HepG2 (cell line): ENCODE results near the gene PHF5A. TPM values are rescaled to one million over a fixed set of nuclear protein-coding genes. Genes with fewer than 3 reads are reported as not detected.

Experiments used
- AGO2 ChIP-seq: fragments of 200-400 bp; formaldehyde crosslinking; optimal IDR thresholded peaks from 2 replicates; pipeline ENCODE3; 2017; ENCODE audit warnings: mild to moderate bottlenecking, low read depth, low read length, moderate library complexity
- CBFB ChIP-seq: sonication (generic); formaldehyde crosslinking; IDR thresholded peaks from 2 replicates; pipeline ENCODE4 v1.4.0; 2020; ENCODE audit warnings: missing genetic modification reagents
- CHCHD3 ChIP-seq: sonication (generic); formaldehyde crosslinking; IDR thresholded peaks from 2 replicates; pipeline ENCODE4 v1.8.0; 2022; ENCODE audit warnings: mild to moderate bottlenecking, missing genetic modification reagents, moderate library complexity
- ERF ChIP-seq: IDR thresholded peaks from 2 replicates; pipeline ENCODE4 v1.6.1; 2018; ENCODE audit warnings: missing biosample characterization, missing genetic modification reagents
- KDM5B ChIP-seq: sonication (generic); formaldehyde crosslinking; IDR thresholded peaks from 2 replicates; pipeline ENCODE4 v1.4.0; 2020; ENCODE audit warnings: missing genetic modification reagents, mild to moderate bottlenecking, borderline replicate concordance
- MAF1 ChIP-seq: sonication (generic); formaldehyde crosslinking; IDR thresholded peaks from 2 replicates; pipeline ENCODE4 v1.5.0; 2020; ENCODE audit warnings: missing genetic modification reagents, borderline replicate concordance
- MTF1 ChIP-seq: sonication (generic); formaldehyde crosslinking; IDR thresholded peaks from 2 replicates; pipeline ENCODE4 v1.5.0; 2020; ENCODE audit warnings: missing genetic modification reagents
- NCOR1 ChIP-seq: fragments of 200-600 bp; sonication (generic); IDR thresholded peaks from 2 replicates; pipeline ENCODE4 v1.7.0; 2017; ENCODE audit warnings: antibody characterized with exemption, low read length, borderline replicate concordance
- PITX1 ChIP-seq: sonication (generic); formaldehyde crosslinking; IDR thresholded peaks from 2 replicates; pipeline ENCODE4 v1.5.1; 2020; ENCODE audit warnings: mild to moderate bottlenecking, missing genetic modification reagents
- PRMT3 ChIP-seq: sonication (generic); formaldehyde crosslinking; IDR thresholded peaks from 2 replicates; pipeline ENCODE4 v1.8.1; 2022; ENCODE audit warnings: low read depth, mild to moderate bottlenecking, moderate library complexity, missing genetic modification reagents, borderline replicate concordance
- RBFOX2 ChIP-seq: fragments of 200-400 bp; formaldehyde crosslinking; IDR thresholded peaks from 2 replicates; pipeline ENCODE4 v1.6.1; 2017; ENCODE audit warnings: low read depth, mild to moderate bottlenecking, low read length
- SNAI1 ChIP-seq: sonication (generic); formaldehyde crosslinking; IDR thresholded peaks from 2 replicates; pipeline ENCODE4 v1.5.0; 2020; ENCODE audit warnings: mild to moderate bottlenecking, missing genetic modification reagents, borderline replicate concordance
- ZBTB7B ChIP-seq: sonication (generic); formaldehyde crosslinking; IDR thresholded peaks from 2 replicates; pipeline ENCODE4 v1.4.0; 2020; ENCODE audit warnings: missing genetic modification reagents
- ZNF160 ChIP-seq: sonication (generic); formaldehyde crosslinking; IDR thresholded peaks from 2 replicates; pipeline ENCODE4 v1.8.0; 2022; ENCODE audit warnings: mild to moderate bottlenecking, inconsistent platforms, missing genetic modification reagents
- ZNF232 ChIP-seq: sonication (generic); formaldehyde crosslinking; IDR thresholded peaks from 2 replicates; pipeline ENCODE4 v1.4.0; 2020; ENCODE audit warnings: missing genetic modification reagents, borderline replicate concordance
- ZNF317 ChIP-seq: sonication (generic); formaldehyde crosslinking; IDR thresholded peaks from 2 replicates; pipeline ENCODE4 v1.5.0; 2020; ENCODE audit warnings: mild to moderate bottlenecking, missing genetic modification reagents
- ZNF354B ChIP-seq: sonication (generic); formaldehyde crosslinking; IDR thresholded peaks from 2 replicates; pipeline ENCODE4 v1.8.0; 2022; ENCODE audit warnings: mild to moderate bottlenecking, missing genetic modification reagents
- ZNF496 ChIP-seq: sonication (generic); formaldehyde crosslinking; IDR thresholded peaks from 2 replicates; pipeline ENCODE4 v1.8.1; 2023; ENCODE audit warnings: mild to moderate bottlenecking, moderate library complexity, missing genetic modification reagents; ENCODE audit not compliant: insufficient replicate concordance
- ZNF558 ChIP-seq: sonication (generic); formaldehyde crosslinking; IDR thresholded peaks from 2 replicates; pipeline ENCODE4 v1.9.0; 2022; ENCODE audit warnings: mild to moderate bottlenecking, missing genetic modification reagents, borderline replicate concordance
- polyA plus RNA-seq, 8 experiments: library from polyadenylated mRNA; depleted of rRNA in 3 of 8; stranded (reverse) in 7 of 8; unstranded in 1 of 8; fragments of >200 nt; fragmentation: Illumina TruSeq in 4 of 8; extraction: Trizol in 4 of 8; gene quantifications; 2 replicates each; pipeline versions ENCODE4 v1.2.1 to v1.2.3, GENCODE V29; 2011 to 2016; ENCODE audit warnings: low read depth in 4 of 8, missing spikeins in 1 of 8, mixed read lengths in 1 of 8; ENCODE audit not compliant: insufficient read depth in 1 of 8
- total RNA-seq, 5 experiments: library from RNA; depleted of rRNA; stranded (reverse); fragments of >200 nt; fragmentation: Illumina TruSeq; extraction: Trizol; gene quantifications; 2 replicates each; pipeline ENCODE4 v1.2.3, GENCODE V29; 2016; ENCODE audit warnings: low read depth in 1 of 5
- TF ChIP-seq, protein P1 (sequence below): sonication (generic); formaldehyde crosslinking; IDR thresholded peaks from 2 replicates; pipeline ENCODE4 v1.4.0; 2020; ENCODE audit warnings: mild to moderate bottlenecking, missing genetic modification reagents
- TF ChIP-seq, protein P2 (sequence below): sonication (generic); formaldehyde crosslinking; conservative IDR thresholded peaks from 2 replicates; pipeline ENCODE4 v1.5.0; 2020; ENCODE audit warnings: missing genetic modification reagents
- TF ChIP-seq, protein P3 (sequence below): sonication (generic); formaldehyde crosslinking; IDR thresholded peaks from 2 replicates; pipeline ENCODE4 v1.4.0; 2020; ENCODE audit warnings: mild to moderate bottlenecking, missing genetic modification reagents
- TF ChIP-seq, protein P4 (sequence below): sonication (generic); formaldehyde crosslinking; IDR thresholded peaks from 2 replicates; pipeline ENCODE4 v1.9.0; 2021; ENCODE audit warnings: missing genetic modification reagents, mild to moderate bottlenecking, borderline replicate concordance

PHF5A gene
- total and polyA plus RNA-seq, 2 of the 13 experiments (the other 11 are each of a cell fraction or from before 2014, with no cell fraction given) = 56.6 to 105 TPM

DNA sequence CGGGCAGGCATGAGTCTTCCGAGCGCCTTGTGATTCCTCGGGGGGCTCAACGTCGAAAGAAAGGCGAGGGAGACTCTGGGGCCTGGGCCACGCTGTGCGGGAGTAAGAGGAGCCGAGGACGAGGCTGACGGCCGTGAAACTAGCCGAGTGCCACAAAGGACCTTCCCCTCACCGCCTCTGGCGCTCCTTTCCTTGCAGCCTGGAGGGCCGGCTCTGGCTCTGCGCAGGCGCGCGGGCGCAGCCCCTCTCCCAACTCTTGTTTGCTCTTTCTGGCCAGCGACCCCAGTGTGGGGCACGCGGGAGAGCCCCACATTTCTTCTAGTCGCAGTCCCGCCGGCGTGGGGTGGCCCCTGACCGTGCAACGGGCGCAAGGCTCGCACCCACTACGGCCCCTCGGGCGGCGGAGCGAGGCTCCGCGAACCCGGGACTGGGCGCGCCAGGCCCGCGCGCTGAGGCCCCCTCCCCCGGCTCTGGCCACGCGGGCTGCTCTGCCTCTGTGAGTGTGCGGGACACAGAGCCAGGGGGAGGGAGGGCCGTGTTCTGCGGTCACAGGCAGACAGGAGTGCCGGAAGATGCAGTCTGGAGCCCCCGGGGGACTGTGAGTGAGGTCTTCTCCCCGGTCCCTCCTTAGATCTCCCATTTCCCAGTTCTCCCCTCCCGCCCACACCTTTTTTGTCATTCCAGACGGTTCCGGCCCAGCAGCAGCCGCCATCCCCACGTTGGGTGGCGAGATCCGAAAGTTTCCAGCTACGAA lies 20.9 kb downstream of the PHF5A start (continued):
- TF ChIP-seq CHCHD3 (CRISPR knock-in tag) (0 out of 2 replicates have a peak, but pooled peaks have one; percentile 3), ZNF496 (CRISPR knock-in tag) (no peak), CBFB (peak; percentile 5; the same call in 1 of the 2 replicates), ZNF354B (CRISPR knock-in tag) (peak; percentile 28; the same call in 1 of the 2 replicates), ZBTB7B (CRISPR knock-in tag) (peak; percentile 17; the same call in 1 of the 2 replicates), SNAI1 (CRISPR knock-in tag) (peak; percentile 16; the same call in 1 of the 2 replicates), ZNF317 (CRISPR knock-in tag) (no peak), AGO2 (peak; percentile 98), MAF1 (CRISPR knock-in tag) (no peak), ZNF232 (CRISPR knock-in tag) (peak; percentile 73), PRMT3 (CRISPR knock-in tag) (peak; percentile 34), KDM5B (CRISPR knock-in tag) (0 out of 2 replicates have a peak, but pooled peaks have one; percentile 25), ERF (CRISPR knock-in tag) (0 out of 2 replicates have a peak, but pooled peaks have one; percentile 2), ZNF160 (CRISPR knock-in tag) (0 out of 2 replicates have a peak, but pooled peaks have one; percentile 22), RBFOX2 (peak; percentile 94), MTF1 (no peak), NCOR1 (peak; percentile 52; the same call in 1 of the 2 replicates), PITX1 (CRISPR knock-in tag) (no peak), ZNF558 (CRISPR knock-in tag) (no peak; the same call in 1 of the 2 replicates)
- TF ChIP-seq, protein P1, sequence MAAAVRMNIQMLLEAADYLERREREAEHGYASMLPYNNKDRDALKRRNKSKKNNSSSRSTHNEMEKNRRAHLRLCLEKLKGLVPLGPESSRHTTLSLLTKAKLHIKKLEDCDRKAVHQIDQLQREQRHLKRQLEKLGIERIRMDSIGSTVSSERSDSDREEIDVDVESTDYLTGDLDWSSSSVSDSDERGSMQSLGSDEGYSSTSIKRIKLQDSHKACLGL (CRISPR knock-in tag) = peak; percentile 22; the same call in 1 of the 2 replicates
- TF ChIP-seq, protein P2, sequence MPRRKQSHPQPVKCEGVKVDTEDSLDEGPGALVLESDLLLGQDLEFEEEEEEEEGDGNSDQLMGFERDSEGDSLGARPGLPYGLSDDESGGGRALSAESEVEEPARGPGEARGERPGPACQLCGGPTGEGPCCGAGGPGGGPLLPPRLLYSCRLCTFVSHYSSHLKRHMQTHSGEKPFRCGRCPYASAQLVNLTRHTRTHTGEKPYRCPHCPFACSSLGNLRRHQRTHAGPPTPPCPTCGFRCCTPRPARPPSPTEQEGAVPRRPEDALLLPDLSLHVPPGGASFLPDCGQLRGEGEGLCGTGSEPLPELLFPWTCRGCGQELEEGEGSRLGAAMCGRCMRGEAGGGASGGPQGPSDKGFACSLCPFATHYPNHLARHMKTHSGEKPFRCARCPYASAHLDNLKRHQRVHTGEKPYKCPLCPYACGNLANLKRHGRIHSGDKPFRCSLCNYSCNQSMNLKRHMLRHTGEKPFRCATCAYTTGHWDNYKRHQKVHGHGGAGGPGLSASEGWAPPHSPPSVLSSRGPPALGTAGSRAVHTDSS = 0 out of 2 replicates have a peak, but pooled peaks have one; percentile 64
- TF ChIP-seq, protein P3, sequence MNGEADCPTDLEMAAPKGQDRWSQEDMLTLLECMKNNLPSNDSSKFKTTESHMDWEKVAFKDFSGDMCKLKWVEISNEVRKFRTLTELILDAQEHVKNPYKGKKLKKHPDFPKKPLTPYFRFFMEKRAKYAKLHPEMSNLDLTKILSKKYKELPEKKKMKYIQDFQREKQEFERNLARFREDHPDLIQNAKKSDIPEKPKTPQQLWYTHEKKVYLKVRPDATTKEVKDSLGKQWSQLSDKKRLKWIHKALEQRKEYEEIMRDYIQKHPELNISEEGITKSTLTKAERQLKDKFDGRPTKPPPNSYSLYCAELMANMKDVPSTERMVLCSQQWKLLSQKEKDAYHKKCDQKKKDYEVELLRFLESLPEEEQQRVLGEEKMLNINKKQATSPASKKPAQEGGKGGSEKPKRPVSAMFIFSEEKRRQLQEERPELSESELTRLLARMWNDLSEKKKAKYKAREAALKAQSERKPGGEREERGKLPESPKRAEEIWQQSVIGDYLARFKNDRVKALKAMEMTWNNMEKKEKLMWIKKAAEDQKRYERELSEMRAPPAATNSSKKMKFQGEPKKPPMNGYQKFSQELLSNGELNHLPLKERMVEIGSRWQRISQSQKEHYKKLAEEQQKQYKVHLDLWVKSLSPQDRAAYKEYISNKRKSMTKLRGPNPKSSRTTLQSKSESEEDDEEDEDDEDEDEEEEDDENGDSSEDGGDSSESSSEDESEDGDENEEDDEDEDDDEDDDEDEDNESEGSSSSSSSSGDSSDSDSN (CRISPR knock-in tag) = 0 out of 2 replicates have a peak, but pooled peaks have one; percentile 8
- TF ChIP-seq, protein P4, sequence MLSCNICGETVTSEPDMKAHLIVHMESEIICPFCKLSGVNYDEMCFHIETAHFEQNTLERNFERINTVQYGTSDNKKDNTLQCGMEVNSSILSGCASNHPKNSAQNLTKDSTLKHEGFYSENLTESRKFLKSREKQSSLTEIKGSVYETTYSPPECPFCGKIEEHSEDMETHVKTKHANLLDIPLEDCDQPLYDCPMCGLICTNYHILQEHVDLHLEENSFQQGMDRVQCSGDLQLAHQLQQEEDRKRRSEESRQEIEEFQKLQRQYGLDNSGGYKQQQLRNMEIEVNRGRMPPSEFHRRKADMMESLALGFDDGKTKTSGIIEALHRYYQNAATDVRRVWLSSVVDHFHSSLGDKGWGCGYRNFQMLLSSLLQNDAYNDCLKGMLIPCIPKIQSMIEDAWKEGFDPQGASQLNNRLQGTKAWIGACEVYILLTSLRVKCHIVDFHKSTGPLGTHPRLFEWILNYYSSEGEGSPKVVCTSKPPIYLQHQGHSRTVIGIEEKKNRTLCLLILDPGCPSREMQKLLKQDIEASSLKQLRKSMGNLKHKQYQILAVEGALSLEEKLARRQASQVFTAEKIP (CRISPR knock-in tag) = 0 out of 2 replicates have a peak, but pooled peaks have one; percentile 64
